Measurements from ENCODE around the gene ZC3H7B.

GRCh38 chr22:41405588-41405987 lies 104.3 kb downstream of the ZC3H7B start:
- TF ChIP-seq, protein P1, sequence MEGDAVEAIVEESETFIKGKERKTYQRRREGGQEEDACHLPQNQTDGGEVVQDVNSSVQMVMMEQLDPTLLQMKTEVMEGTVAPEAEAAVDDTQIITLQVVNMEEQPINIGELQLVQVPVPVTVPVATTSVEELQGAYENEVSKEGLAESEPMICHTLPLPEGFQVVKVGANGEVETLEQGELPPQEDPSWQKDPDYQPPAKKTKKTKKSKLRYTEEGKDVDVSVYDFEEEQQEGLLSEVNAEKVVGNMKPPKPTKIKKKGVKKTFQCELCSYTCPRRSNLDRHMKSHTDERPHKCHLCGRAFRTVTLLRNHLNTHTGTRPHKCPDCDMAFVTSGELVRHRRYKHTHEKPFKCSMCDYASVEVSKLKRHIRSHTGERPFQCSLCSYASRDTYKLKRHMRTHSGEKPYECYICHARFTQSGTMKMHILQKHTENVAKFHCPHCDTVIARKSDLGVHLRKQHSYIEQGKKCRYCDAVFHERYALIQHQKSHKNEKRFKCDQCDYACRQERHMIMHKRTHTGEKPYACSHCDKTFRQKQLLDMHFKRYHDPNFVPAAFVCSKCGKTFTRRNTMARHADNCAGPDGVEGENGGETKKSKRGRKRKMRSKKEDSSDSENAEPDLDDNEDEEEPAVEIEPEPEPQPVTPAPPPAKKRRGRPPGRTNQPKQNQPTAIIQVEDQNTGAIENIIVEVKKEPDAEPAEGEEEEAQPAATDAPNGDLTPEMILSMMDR (IDR thresholded peaks at IDR 0.05), result no peak
- TF ChIP-seq POLR2AphosphoS5 (IDR thresholded peaks at IDR 0.05), result no peak
- no peak for TF ChIP-seq POLR2A (IDR thresholded peaks at IDR 0.05)
